HL-60/S4 (cell line): ENCODE data around the gene ZNF585A.
"Not testable (repeated sequence)": the region's sequence is repeated elsewhere in the genome, so short reads cannot be mapped to it uniquely, and the experiment has no call there.

ENCODE experiments used
- in situ Hi-C: fragments of 300-500 bp; cut with MboI; formaldehyde crosslinking; loops from 2 replicates; pipeline ENCODE4 v1.14.3; 2022; ENCODE audit warnings: low sequenced_read_pairs

ZNF585A gene

GRCh38 chr19:37172368-37173366 lies at the start of gene ZNF585A:
TSS of gene ZNF585A (minus strand) at chr19:37172695. CDS start at chr19:37169910, 2,785 bp downstream.
- in situ Hi-C loops, result no loop called here

GRCh38 chr19:37221136-37221535 lies 48.6 kb upstream of the ZNF585A start:
- in situ Hi-C loops, result no loop called here

GRCh38 chr19:37220383-37220782 lies 47.9 kb upstream of the ZNF585A start:
- in situ Hi-C loops, result no loop called here

GRCh38 chr19:37218592-37218935 lies 46.1 kb upstream of the ZNF585A start:
- in situ Hi-C loops, result no loop called here

- in situ Hi-C loops, result no loop called here
These were observed 45.5 kb upstream of the ZNF585A start, which contains the start of gene ZNF383 for GRCh38 chr19:37217775-37218591. TSS of gene ZNF383 (plus strand) at chr19:37218214. CDS start at chr19:37230454, 12,240 bp downstream.

- in situ Hi-C loops, result no loop called here
These were observed 44.9 kb upstream of the ZNF585A start for GRCh38 chr19:37217480-37217774.

- in situ Hi-C loops, result no loop called here
These were observed 25.3 kb upstream of the ZNF585A start for GRCh38 chr19:37197768-37198167.

- in situ Hi-C loops, result not testable (repeated sequence)
These were observed 24.6 kb upstream of the ZNF585A start for GRCh38 chr19:37197115-37197514.

- in situ Hi-C loops, result not testable (repeated sequence)
These were observed 22.8 kb upstream of the ZNF585A start for GRCh38 chr19:37195248-37195647.

- in situ Hi-C loops, result not testable (repeated sequence)
These were observed 13.6 kb upstream of the ZNF585A start for GRCh38 chr19:37186071-37186470.

GRCh38 chr19:37165635-37166034 lies 6.9 kb downstream of the ZNF585A start:
- in situ Hi-C loops, result no loop called here

GRCh38 chr19:37160153-37160552 lies 12.3 kb downstream of the ZNF585A start:
- in situ Hi-C loops, result no loop called here

- in situ Hi-C loops, result no loop called here
These were observed 24.3 kb downstream of the ZNF585A start for GRCh38 chr19:37148214-37148613.

GRCh38 chr19:37136111-37136510 lies 36.4 kb downstream of the ZNF585A start:
- in situ Hi-C loops, result no loop called here

- in situ Hi-C loops, result no loop called here
These were observed 43.7 kb downstream of the ZNF585A start for GRCh38 chr19:37128821-37129177.

- in situ Hi-C loops, result no loop called here
These were observed 44.3 kb downstream of the ZNF585A start for GRCh38 chr19:37127999-37128820.

GRCh38 chr19:37122093-37122492 lies 50.4 kb downstream of the ZNF585A start:
- in situ Hi-C loops, result not testable (repeated sequence)

GRCh38 chr19:37114001-37114400 lies 58.5 kb downstream of the ZNF585A start:
- in situ Hi-C loops, result no loop called here

- in situ Hi-C loops, result not testable (repeated sequence)
These were observed 60.7 kb downstream of the ZNF585A start for GRCh38 chr19:37111753-37112152.

GRCh38 chr19:37104135-37104534 lies 68.4 kb downstream of the ZNF585A start:
- in situ Hi-C loops, result not testable (repeated sequence)

- in situ Hi-C loops, result no loop called here
These were observed 73.9 kb downstream of the ZNF585A start for GRCh38 chr19:37098570-37098969.
